ENCODE data around the gene PCBP3. TPM values are rescaled to one million over a fixed set of nuclear protein-coding genes. Genes with fewer than 3 reads are reported as not detected.

Gene PCBP3
- polyA plus RNA-seq, 1 donor (not counting 4 experiments of a cell fraction or from before 2014, with no cell fraction given) = 0.25 TPM

DNA sequence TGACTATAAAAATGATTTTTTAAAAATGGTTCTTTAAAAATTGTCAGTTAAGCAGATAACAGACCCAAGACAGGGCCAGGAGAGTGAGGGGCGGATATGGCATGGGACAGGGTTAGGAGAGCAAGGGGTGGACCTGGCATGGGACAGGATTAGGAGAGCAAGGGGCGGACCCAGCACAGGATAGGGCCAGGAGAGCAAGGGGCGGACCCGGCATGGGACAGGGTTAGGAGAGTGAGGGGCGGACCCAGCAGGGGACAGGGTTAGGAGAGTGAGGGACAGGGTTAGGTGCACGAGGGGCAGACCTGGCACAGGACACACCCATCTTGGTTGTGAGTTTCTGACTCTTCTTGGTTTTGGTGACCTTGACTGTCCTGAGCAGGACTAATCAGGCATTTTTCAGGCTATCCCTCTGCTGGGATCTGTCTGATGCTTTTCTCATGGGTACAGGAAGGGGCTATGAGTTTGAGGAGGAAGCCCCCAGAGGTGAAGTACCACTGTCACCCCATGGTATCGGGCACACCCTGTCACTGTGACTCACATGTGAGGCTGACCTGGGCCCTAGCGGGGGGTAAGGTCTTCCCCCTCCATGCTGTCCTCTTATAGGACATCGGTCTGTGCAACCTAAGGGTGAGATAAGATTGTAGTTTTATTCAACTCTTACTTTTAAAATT lies 179.0 kb downstream of the PCBP3 start:
- no peaks in the 10 kb centered on the region for H3K79me2 ChIP-seq (ENCODE audit: control insufficient read depth, insufficient read depth, low read length)
- no peaks in the 10 kb centered on the region for H3K9me1 ChIP-seq (ENCODE audit: control insufficient read depth, extremely low read depth, insufficient read depth, low read length)
- no peaks in the 10 kb centered on the region for H3K9me3 ChIP-seq (ENCODE audit: control insufficient read depth, low read depth, low read length)
- H3K27ac ChIP-seq (ENCODE audit: control insufficient read depth, insufficient read depth, low read length) = no peak overlapping the region
- no peaks in the 10 kb centered on the region for H3K36me3 ChIP-seq (ENCODE audit: control insufficient read depth in 2 of 2, extremely low read depth in 1 of 2, insufficient read depth in 2 of 2, low read length in 2 of 2)
- TF ChIP-seq, protein P1, sequence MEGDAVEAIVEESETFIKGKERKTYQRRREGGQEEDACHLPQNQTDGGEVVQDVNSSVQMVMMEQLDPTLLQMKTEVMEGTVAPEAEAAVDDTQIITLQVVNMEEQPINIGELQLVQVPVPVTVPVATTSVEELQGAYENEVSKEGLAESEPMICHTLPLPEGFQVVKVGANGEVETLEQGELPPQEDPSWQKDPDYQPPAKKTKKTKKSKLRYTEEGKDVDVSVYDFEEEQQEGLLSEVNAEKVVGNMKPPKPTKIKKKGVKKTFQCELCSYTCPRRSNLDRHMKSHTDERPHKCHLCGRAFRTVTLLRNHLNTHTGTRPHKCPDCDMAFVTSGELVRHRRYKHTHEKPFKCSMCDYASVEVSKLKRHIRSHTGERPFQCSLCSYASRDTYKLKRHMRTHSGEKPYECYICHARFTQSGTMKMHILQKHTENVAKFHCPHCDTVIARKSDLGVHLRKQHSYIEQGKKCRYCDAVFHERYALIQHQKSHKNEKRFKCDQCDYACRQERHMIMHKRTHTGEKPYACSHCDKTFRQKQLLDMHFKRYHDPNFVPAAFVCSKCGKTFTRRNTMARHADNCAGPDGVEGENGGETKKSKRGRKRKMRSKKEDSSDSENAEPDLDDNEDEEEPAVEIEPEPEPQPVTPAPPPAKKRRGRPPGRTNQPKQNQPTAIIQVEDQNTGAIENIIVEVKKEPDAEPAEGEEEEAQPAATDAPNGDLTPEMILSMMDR (optimal IDR thresholded peaks at IDR 0.05 in 1 of 3, IDR thresholded peaks at IDR 0.05 in 1 of 3, conservative IDR thresholded peaks at IDR 0.05 in 1 of 3; ENCODE audit: extremely low read depth in 1 of 3, insufficient read depth in 2 of 3, low read length in 3 of 3) = no peak
- no peak for TF ChIP-seq EZH2 (IDR thresholded peaks at IDR 0.05; ENCODE audit: low read length)
- peaks cover 21% of the 10 kb centered on the region for H3K4me1 ChIP-seq (ENCODE audit: control insufficient read depth, extremely low read depth, insufficient read depth, low read length)
- H3K4me3 ChIP-seq (ENCODE audit: control insufficient read depth in 2 of 3, extremely low read depth in 1 of 3, insufficient read depth in 2 of 3, low read depth in 1 of 3, low read length in 3 of 3) = no peak overlapping the region
- no peaks in the 10 kb centered on the region for H4K20me1 ChIP-seq (ENCODE audit: control insufficient read depth, extremely low read depth, insufficient read depth, low read length)
- DNase-seq (ENCODE audit: low read depth, low spot score) (no peak), FAIRE-seq (no peak)
- no peak overlapping the region for H2AFZ ChIP-seq (ENCODE audit: control insufficient read depth, low read length)
- H3K4me2 ChIP-seq (ENCODE audit: control insufficient read depth, extremely low read depth, insufficient read depth, low read depth, low read length) = no peak overlapping the region
- H3K27me3 ChIP-seq (ENCODE audit: control insufficient read depth, extremely low read depth, insufficient read depth, low read length) = peaks cover 12% of the 10 kb centered on the region
- H3K9ac ChIP-seq (ENCODE audit: control insufficient read depth, extremely low read depth, insufficient read depth, low read length) = no peak overlapping the region
- dilution Hi-C loops (cut with MboI; ENCODE audit: extremely low pct_ligation_motif_present, low sequenced_read_pairs) = no loop called here

DNA sequence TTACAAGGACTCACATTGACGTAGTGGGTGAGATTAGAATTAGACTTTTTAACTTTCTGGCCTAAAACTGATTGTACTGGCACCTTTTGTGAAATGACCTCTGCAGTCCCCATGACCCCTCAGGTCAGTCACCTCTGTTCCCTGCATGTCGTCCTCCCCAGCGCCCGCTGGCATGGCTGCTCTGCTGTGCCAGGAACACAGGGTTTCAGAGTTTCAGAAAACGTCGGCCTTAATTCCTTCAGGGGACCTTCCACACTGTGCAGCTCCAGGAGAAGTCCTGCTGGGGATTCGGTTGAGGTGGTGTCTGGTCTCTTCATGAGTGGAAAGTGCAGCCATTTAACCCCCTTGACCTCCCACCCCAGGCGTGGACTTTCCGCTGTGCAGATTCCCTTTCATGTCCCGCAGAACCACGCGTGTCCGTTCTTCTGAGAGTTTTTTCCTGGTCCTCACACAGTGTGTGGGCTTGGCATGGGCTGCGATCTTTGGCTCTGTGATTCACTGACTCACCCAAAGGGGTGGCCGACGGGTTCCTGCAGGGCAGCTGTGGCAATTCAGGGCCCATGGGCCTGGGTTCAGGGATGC lies 179.7 kb downstream of the PCBP3 start:
- H3K9me1 ChIP-seq (ENCODE audit: control insufficient read depth, extremely low read depth, insufficient read depth, low read length) = no peaks in the 10 kb centered on the region
- no peak for TF ChIP-seq EZH2 (IDR thresholded peaks at IDR 0.05; ENCODE audit: low read length)
- TF ChIP-seq, protein P1 (optimal IDR thresholded peaks at IDR 0.05 in 1 of 3, IDR thresholded peaks at IDR 0.05 in 1 of 3, conservative IDR thresholded peaks at IDR 0.05 in 1 of 3; ENCODE audit: extremely low read depth in 1 of 3, insufficient read depth in 2 of 3, low read length in 3 of 3) = no peak
- no peaks in the 10 kb centered on the region for H3K36me3 ChIP-seq (ENCODE audit: control insufficient read depth in 2 of 2, extremely low read depth in 1 of 2, insufficient read depth in 2 of 2, low read length in 2 of 2)
- H3K4me1 ChIP-seq (ENCODE audit: control insufficient read depth, extremely low read depth, insufficient read depth, low read length) = peaks cover 20% of the 10 kb centered on the region
- H3K27ac ChIP-seq (ENCODE audit: control insufficient read depth, insufficient read depth, low read length) = no peak overlapping the region
- H3K79me2 ChIP-seq (ENCODE audit: control insufficient read depth, insufficient read depth, low read length) = no peaks in the 10 kb centered on the region
- H3K27me3 ChIP-seq (ENCODE audit: control insufficient read depth, extremely low read depth, insufficient read depth, low read length) = peaks cover 12% of the 10 kb centered on the region
- no peak overlapping the region for H2AFZ ChIP-seq (ENCODE audit: control insufficient read depth, low read length)
- no peak overlapping the region for H3K9ac ChIP-seq (ENCODE audit: control insufficient read depth, extremely low read depth, insufficient read depth, low read length)
- no peak overlapping the region for H3K4me3 ChIP-seq (ENCODE audit: control insufficient read depth in 2 of 3, extremely low read depth in 1 of 3, insufficient read depth in 2 of 3, low read depth in 1 of 3, low read length in 3 of 3)
- dilution Hi-C loops (cut with MboI; ENCODE audit: extremely low pct_ligation_motif_present, low sequenced_read_pairs) = no loop called here
- FAIRE-seq (no peak), DNase-seq (ENCODE audit: low read depth, low spot score) (no peak)
- no peak overlapping the region for H3K4me2 ChIP-seq (ENCODE audit: control insufficient read depth, extremely low read depth, insufficient read depth, low read depth, low read length)
- no peaks in the 10 kb centered on the region for H4K20me1 ChIP-seq (ENCODE audit: control insufficient read depth, extremely low read depth, insufficient read depth, low read length)
- no peaks in the 10 kb centered on the region for H3K9me3 ChIP-seq (ENCODE audit: control insufficient read depth, low read depth, low read length)
